ENCODE results near the gene MPI.
"Not testable (repeated sequence)": the region's sequence is repeated elsewhere in the genome, so short reads cannot be mapped to it uniquely, and the experiment has no call there.

Gene MPI

DNA sequence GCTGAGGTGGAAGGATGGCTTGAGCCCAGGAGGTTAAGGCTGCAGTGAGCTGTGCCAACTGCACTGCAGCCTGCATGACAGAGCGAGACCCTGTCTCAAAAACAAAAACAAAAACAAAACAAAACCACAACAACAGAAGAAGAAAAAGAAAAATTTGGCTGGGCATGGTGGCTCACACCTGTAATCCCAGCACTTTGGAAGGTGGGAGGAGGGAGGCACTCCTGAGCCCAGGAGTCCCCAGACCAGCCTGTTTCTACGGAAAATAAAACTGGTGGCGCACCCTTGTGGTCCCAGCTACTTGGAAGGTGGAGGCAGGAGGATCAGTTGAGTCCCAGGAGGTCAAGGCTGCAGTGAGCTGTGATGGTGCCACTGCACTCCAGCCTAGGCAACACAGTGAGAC is 45.4 kb downstream of the MPI start:
- not testable (repeated sequence) for DNase-seq (ENCODE audit: low spot score)

DNA sequence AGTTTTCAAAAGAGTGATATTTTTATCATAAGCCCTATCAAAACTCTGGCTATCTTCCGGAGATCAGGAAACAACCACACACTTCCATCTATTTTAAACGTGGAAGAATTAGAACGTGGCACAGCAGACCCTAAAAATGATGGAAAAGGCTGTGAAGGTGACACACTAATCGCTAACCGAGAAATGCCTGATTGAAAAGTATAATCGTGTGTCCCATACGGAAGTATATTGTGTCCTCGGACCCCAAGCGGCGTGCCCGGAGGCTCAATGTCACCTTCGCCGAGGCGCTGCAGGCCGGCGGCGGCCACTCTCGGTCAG is 47.4 kb downstream of the MPI start:
- DNase-seq (ENCODE audit: low spot score): no peak

DNA sequence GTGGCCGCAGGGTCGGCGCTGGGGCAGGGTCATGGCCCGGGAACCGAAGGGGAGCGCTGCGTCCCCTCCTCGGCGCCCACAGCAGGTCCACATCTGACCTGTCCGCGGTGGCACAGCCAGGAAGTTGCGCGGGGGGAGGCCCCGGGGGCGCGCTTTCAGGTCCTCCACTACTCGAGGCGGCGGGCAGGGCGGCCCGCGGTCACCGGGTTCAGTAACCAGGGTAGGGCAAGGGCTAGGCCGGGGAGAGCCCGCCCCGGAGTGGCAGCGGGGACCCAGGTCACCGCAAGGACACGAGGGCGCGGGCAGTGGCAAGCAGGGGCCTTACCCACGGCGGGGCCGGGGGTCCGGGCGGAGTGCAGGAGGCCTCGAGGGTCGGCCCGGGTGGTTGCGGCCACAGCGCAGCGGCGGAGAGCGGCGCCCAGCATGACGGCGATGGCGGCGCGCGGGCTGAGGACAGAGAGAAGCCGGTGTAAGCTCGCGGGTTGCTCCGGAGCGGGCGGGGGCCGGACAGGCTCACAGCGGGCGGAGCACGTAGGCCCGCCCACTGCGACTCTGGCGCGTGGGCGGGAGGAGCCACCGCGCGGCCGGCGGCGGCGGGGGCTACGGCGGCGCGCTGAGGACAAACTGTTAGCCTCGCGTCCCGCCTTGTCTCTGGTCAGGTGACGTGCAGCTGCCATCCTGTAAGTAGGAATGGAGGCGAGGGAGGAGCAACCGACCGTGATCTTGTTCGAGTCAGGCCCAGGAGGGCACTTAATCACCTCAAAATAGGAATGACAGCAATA is 47.9 kb downstream of the MPI start, which contains the start of gene COX5A:
TSS of gene COX5A (minus strand) at position 484 of the 782 bp plus-strand sequence. CDS start at position 425, 59 bp downstream.
- peak; percentile 96 for DNase-seq (ENCODE audit: low spot score)

DNA sequence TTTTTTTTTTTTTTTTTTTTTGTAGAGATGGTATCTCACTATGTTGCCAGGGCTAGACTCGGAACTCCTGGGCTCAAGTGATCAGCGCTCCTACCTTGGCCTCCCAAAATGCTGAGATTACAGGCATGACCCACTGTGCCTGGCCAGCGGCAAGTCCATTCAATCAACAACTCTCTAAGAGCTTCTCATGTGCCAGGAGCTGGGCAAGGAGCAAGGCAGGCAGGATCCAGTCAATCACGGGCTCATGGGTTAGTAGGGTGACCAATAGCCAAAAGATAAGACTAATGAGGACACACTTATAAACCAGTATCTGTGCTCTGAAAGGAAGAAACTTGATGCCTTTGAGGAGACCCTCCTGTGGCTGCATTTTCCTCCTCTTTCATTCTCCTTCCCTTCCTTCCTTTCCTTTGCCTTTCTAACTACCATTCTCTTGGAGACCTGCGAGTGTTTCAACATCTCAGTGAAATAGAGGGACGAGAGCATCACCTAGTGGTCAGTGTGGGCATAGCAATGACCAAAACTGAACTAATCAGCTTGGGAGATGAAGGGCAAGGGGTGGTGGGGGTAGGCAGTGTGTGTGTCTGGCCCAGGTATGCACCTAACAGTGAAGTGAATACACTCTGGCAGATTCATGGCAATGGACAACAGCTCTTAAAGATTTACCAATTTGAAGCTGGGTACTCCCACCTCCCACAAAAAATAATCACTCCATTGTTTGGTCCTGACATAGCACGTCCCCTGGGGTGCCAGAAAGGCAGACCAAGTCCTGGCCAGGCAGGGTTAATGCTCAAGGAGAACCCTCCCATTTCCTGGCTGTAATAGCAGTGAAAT is 60.5 kb downstream of the MPI start:
- peak; percentile 68 for DNase-seq (ENCODE audit: low spot score)

DNA sequence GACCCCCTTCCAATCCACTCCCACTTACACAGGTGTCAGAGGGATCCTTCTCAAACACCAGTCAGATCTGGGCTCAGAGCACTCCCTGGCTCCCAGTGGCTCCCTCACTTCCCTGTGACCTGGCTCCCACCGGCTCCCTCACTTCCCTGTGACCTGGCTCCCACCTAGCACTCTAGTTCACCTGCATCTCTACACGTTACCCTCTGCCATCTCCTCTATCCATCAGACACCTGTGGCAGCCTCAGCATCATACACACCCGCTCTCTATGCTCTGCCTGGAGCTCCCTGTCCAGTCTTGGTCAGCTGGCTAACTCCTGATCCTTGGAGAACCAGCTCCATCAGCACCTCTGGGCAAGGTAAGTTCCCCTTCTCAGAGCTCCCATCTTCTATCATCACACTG is 61.2 kb downstream of the MPI start:
- no peak for DNase-seq (ENCODE audit: low spot score)

Measured in putamen (tissue), 1 donor.